ENCODE measurements around the gene HOPX. TPM values are rescaled to one million over a fixed set of nuclear protein-coding genes. Genes with fewer than 3 reads are reported as not detected.
A peak's percentile ranks its signal among the peaks of the same experiment; 100 is the strongest.

Gene HOPX
- total RNA-seq, 2 donors from 2014 or later = 1.5 to 5.7 TPM

GRCh38 chr4:56657818-56658217 lies 23.3 kb downstream of the HOPX start:
- intact Hi-C loops (cut with DNase I) = no loop called here
- H3K9me3 ChIP-seq = no peaks in the 10 kb centered on the region
- no peak for TF ChIP-seq CTCF (IDR thresholded peaks at IDR 0.05)
- no peak for DNase-seq
- peaks cover 5% of the 10 kb centered on the region for H3K4me1 ChIP-seq
- H3K4me3 ChIP-seq = no peak overlapping the region
- peaks cover 36% of the 10 kb centered on the region for H3K27me3 ChIP-seq
- H3K27ac ChIP-seq = no peak overlapping the region
- no peak overlapping the region for H3K9ac ChIP-seq (ENCODE audit: low read depth in 2 of 2, low read length in 2 of 2)
- H3K36me3 ChIP-seq = no peaks in the 10 kb centered on the region

- H3K27ac ChIP-seq = no peak overlapping the region
- H3K9me3 ChIP-seq = no peaks in the 10 kb centered on the region
- no peaks in the 10 kb centered on the region for H3K36me3 ChIP-seq
- H3K27me3 ChIP-seq = peaks cover 36% of the 10 kb centered on the region
- TF ChIP-seq CTCF (IDR thresholded peaks at IDR 0.05) = no peak
- no peak overlapping the region for H3K4me3 ChIP-seq
- no peak for DNase-seq
- no peak overlapping the region for H3K9ac ChIP-seq (ENCODE audit: low read depth in 2 of 2, low read length in 2 of 2)
- intact Hi-C loops (cut with DNase I) = no loop called here
- peaks cover 5% of the 10 kb centered on the region for H3K4me1 ChIP-seq
These were observed 24.0 kb downstream of the HOPX start for GRCh38 chr4:56657128-56657527.

- Histone ChIP-seq H3K9ac (ENCODE audit: low read depth in 2 of 2, low read length in 2 of 2) (no peak overlapping the region), H3K9me3 (no peaks in the 10 kb centered on the region), H3K4me3 (peak overlapping the region; percentile 45), H3K36me3 (no peaks in the 10 kb centered on the region), H3K27me3 (peaks cover 36% of the 10 kb centered on the region), H3K27ac (peak overlapping the region; percentile 50), H3K4me1 (peaks cover 5% of the 10 kb centered on the region)
- DNase-seq = no peak
- TF ChIP-seq CTCF (IDR thresholded peaks at IDR 0.05) = no peak
- intact Hi-C loops (cut with DNase I) = no loop called here
These were observed 24.8 kb downstream of the HOPX start for GRCh38 chr4:56656346-56656643.

GRCh38 chr4:56655627-56656345 lies 25.3 kb downstream of the HOPX start:
- Histone ChIP-seq H3K27me3 (peaks cover 36% of the 10 kb centered on the region), H3K9ac (ENCODE audit: low read depth in 2 of 2, low read length in 2 of 2) (peak overlapping the region in 1 of 2 donors; percentile 18), H3K9me3 (no peaks in the 10 kb centered on the region), H3K27ac (peak overlapping the region; percentile 50), H3K36me3 (no peaks in the 10 kb centered on the region), H3K4me3 (peak overlapping the region; percentile 45), H3K4me1 (peaks cover 5% of the 10 kb centered on the region)
- no peak for TF ChIP-seq CTCF (IDR thresholded peaks at IDR 0.05)
- intact Hi-C loops (cut with DNase I) = no loop called here
- DNase-seq = no peak

GRCh38 chr4:56655209-56655626 lies 25.9 kb downstream of the HOPX start:
- Histone ChIP-seq H3K4me1 (peaks cover 5% of the 10 kb centered on the region), H3K9me3 (no peaks in the 10 kb centered on the region), H3K27ac (peak overlapping the region; percentile 50), H3K9ac (ENCODE audit: low read depth in 2 of 2, low read length in 2 of 2) (no peak overlapping the region), H3K27me3 (peaks cover 36% of the 10 kb centered on the region), H3K4me3 (peak overlapping the region; percentile 45), H3K36me3 (no peaks in the 10 kb centered on the region)
- intact Hi-C loops (cut with DNase I) = no loop called here
- DNase-seq = no peak
- no peak for TF ChIP-seq CTCF (IDR thresholded peaks at IDR 0.05)

Measured in colonic mucosa (tissue), 4 donors.